ENCODE measurements around the gene ZBTB16. TPM values are rescaled to one million over a fixed set of nuclear protein-coding genes. Genes with fewer than 3 reads are reported as not detected.

ZBTB16 gene
- total and polyA plus RNA-seq, 2 of the 13 experiments (the other 11 are each of a cell fraction or from before 2014, with no cell fraction given): not detected

DNA sequence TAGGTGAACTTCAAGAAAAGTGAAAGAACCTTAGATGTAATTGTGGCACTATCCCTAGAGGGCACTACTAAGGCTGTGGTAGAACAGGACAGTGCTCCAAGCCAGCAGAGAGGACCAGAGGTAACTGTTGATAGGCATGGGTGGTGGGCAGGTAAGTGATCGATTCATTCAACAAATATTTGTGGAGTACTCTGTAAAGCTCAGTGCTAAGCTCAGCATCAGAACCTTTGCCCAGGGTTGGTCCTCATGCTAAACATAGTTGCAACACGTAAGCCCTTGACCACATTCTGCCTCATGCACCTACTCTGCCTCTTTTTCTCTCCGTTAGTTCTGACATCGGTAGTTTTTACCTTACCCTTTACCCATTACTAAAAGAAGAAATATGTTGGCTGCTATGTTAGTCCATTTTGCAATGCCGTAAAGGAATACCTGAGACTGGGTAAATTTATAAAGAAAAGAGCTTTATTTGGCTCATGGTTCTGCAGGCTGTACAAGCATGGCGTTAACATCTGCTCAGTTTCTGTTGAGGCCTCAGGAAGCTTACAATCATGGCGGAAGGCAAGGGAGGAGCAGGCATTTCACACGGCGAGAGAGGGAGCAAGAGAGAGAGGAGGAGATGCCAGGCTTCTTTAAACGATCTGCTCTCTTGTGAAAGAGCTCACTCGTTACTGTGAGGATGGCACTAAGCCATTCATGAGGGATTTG, 218.3 kb downstream of the ZBTB16 start (continued):
- TF ChIP-seq, protein P1, sequence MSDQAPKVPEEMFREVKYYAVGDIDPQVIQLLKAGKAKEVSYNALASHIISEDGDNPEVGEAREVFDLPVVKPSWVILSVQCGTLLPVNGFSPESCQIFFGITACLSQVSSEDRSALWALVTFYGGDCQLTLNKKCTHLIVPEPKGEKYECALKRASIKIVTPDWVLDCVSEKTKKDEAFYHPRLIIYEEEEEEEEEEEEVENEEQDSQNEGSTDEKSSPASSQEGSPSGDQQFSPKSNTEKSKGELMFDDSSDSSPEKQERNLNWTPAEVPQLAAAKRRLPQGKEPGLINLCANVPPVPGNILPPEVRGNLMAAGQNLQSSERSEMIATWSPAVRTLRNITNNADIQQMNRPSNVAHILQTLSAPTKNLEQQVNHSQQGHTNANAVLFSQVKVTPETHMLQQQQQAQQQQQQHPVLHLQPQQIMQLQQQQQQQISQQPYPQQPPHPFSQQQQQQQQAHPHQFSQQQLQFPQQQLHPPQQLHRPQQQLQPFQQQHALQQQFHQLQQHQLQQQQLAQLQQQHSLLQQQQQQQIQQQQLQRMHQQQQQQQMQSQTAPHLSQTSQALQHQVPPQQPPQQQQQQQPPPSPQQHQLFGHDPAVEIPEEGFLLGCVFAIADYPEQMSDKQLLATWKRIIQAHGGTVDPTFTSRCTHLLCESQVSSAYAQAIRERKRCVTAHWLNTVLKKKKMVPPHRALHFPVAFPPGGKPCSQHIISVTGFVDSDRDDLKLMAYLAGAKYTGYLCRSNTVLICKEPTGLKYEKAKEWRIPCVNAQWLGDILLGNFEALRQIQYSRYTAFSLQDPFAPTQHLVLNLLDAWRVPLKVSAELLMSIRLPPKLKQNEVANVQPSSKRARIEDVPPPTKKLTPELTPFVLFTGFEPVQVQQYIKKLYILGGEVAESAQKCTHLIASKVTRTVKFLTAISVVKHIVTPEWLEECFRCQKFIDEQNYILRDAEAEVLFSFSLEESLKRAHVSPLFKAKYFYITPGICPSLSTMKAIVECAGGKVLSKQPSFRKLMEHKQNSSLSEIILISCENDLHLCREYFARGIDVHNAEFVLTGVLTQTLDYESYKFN (CRISPR knock-in tag; conservative IDR thresholded peaks at IDR 0.05): peak; percentile 44; the same call in 1 of the 2 replicates
- TF ChIP-seq, protein P2, sequence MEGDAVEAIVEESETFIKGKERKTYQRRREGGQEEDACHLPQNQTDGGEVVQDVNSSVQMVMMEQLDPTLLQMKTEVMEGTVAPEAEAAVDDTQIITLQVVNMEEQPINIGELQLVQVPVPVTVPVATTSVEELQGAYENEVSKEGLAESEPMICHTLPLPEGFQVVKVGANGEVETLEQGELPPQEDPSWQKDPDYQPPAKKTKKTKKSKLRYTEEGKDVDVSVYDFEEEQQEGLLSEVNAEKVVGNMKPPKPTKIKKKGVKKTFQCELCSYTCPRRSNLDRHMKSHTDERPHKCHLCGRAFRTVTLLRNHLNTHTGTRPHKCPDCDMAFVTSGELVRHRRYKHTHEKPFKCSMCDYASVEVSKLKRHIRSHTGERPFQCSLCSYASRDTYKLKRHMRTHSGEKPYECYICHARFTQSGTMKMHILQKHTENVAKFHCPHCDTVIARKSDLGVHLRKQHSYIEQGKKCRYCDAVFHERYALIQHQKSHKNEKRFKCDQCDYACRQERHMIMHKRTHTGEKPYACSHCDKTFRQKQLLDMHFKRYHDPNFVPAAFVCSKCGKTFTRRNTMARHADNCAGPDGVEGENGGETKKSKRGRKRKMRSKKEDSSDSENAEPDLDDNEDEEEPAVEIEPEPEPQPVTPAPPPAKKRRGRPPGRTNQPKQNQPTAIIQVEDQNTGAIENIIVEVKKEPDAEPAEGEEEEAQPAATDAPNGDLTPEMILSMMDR (CRISPR knock-in tag; IDR thresholded peaks at IDR 0.05): 0 out of 2 replicates have a peak, but pooled peaks have one; percentile 3
- TF ChIP-seq, protein P3, sequence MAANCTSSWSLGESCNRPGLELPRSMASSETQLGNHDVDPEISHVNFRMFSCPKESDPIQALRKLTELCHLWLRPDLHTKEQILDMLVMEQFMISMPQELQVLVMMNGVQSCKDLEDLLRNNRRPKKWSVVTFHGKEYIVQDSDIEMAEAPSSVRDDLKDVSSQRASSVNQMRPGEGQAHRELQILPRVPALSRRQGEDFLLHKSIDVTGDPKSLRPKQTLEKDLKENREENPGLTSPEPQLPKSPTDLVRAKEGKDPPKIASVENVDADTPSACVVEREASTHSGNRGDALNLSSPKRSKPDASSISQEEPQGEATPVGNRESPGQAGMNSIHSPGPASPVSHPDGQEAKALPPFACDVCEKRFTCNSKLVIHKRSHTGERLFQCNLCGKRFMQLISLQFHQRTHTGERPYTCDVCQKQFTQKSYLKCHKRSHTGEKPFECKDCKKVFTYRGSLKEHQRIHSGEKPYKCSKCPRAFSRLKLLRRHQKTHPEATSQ (CRISPR knock-in tag; IDR thresholded peaks at IDR 0.05; ENCODE audit: borderline replicate concordance): no peak
- TF ChIP-seq ZMYM3 (CRISPR knock-in tag; IDR thresholded peaks at IDR 0.05) (no peak), ZEB1 (IDR thresholded peaks at IDR 0.05; ENCODE audit: insufficient replicate concordance, low read depth) (peak; percentile 83), ARNT (IDR thresholded peaks at IDR 0.05) (no peak), SMAD9 (CRISPR knock-in tag; IDR thresholded peaks at IDR 0.05) (no peak)

All from HepG2 (cell line).